Lung microvascular endothelial cell (primary cell): ENCODE results near the gene CRB2. TPM values are rescaled to one million over a fixed set of nuclear protein-coding genes. Genes with fewer than 3 reads are reported as not detected.

Source experiments
- DNase-seq, 2 donors: peaks; one replicate each; pipeline versions ENCODE4 v3.0.0 to v3.0.0-alpha.2; 2010; ENCODE audit warnings: low read depth in 2 of 2
- total RNA-seq: library from RNA; depleted of rRNA; stranded (reverse); fragments of >200 nt; gene quantifications from 2 replicates; pipeline ENCODE4 v1.2.1, GENCODE V29; 2014

Gene CRB2
- total RNA-seq, 1 donor from 2014 or later = not detected

GRCh38 chr9:123347289-123348060 is 8.5 kb upstream of the CRB2 start:
- DNase-seq = no peak

- DNase-seq = no peak
These were observed 7.5 kb upstream of the CRB2 start for GRCh38 chr9:123348317-123348992.

GRCh38 chr9:123349033-123349432 is 7.0 kb upstream of the CRB2 start:
- no peak for DNase-seq

- DNase-seq = peak; percentile 58 to 73
These were observed 6.1 kb upstream of the CRB2 start for GRCh38 chr9:123349691-123350480.

GRCh38 chr9:123350590-123351310 is 5.2 kb upstream of the CRB2 start:
- DNase-seq = no peak

- no peak for DNase-seq
These were observed 3.0 kb upstream of the CRB2 start for GRCh38 chr9:123353041-123353440.

- peak; percentile 59 to 75 for DNase-seq
These were observed 1.9 kb upstream of the CRB2 start for GRCh38 chr9:123353984-123354591.

GRCh38 chr9:123354806-123355508 is 1.0 kb upstream of the CRB2 start:
- no peak for DNase-seq

GRCh38 chr9:123356851-123357742 is 1.1 kb downstream of the CRB2 start:
- no peak for DNase-seq

- DNase-seq = no peak
These were observed 1.7 kb downstream of the CRB2 start for GRCh38 chr9:123357743-123358059.

- DNase-seq = no peak
These were observed 2.3 kb downstream of the CRB2 start for GRCh38 chr9:123358181-123358905.

GRCh38 chr9:123359106-123359505 is 3.1 kb downstream of the CRB2 start:
- no peak for DNase-seq

- no peak for DNase-seq
These were observed 3.5 kb downstream of the CRB2 start for GRCh38 chr9:123359546-123359945.

GRCh38 chr9:123360161-123361085 is 4.4 kb downstream of the CRB2 start:
- DNase-seq = no peak

GRCh38 chr9:123361086-123361730 is 5.2 kb downstream of the CRB2 start:
- no peak for DNase-seq

- no peak for DNase-seq
These were observed 5.9 kb downstream of the CRB2 start for GRCh38 chr9:123361731-123362510.

GRCh38 chr9:123362856-123363255 is 6.9 kb downstream of the CRB2 start:
- DNase-seq = no peak
